HepG2 (cell line): ENCODE results near the gene NBL1. TPM values are rescaled to one million over a fixed set of nuclear protein-coding genes. Genes with fewer than 3 reads are reported as not detected.

Experiments
- ATF1 ChIP-seq: IDR thresholded peaks from 2 replicates; pipeline ENCODE4 v1.6.1; 2016; ENCODE audit warnings: mild to moderate bottlenecking, control low read depth
- ELF3 ChIP-seq: IDR thresholded peaks from 2 replicates; pipeline ENCODE4 v1.6.1; 2016; ENCODE audit warnings: missing genetic modification reagents, missing compliant biosample characterization
- FOXP1 ChIP-seq, 2 experiments: fragments of 450-650 bp in 1 of 2; IDR thresholded peaks; 2 replicates each; pipeline ENCODE4 v1.6.1; 2017 to 2018; ENCODE audit warnings: antibody characterized with exemption in 1 of 2
- JUN ChIP-seq: sonication (generic); formaldehyde crosslinking; IDR thresholded peaks from 2 replicates; pipeline ENCODE4 v1.4.0; 2020; ENCODE audit warnings: mild to moderate bottlenecking, missing genetic modification reagents
- MEIS1 ChIP-seq: sonication (generic); formaldehyde crosslinking; IDR thresholded peaks from 2 replicates; pipeline ENCODE4 v1.9.0; 2021; ENCODE audit warnings: mild to moderate bottlenecking, missing genetic modification reagents, moderate library complexity, borderline replicate concordance
- MXI1 ChIP-seq: IDR thresholded peaks from 3 replicates; pipeline ENCODE4 v1.6.1; 2012; ENCODE audit warnings: low read depth, low read length, inconsistent platforms, borderline replicate concordance
- PHB2 ChIP-seq: fragments of 450-650 bp; IDR thresholded peaks from 2 replicates; pipeline ENCODE4 v1.6.1; 2018; ENCODE audit not compliant: partially characterized antibody
- PITX1 ChIP-seq: sonication (generic); formaldehyde crosslinking; IDR thresholded peaks from 2 replicates; pipeline ENCODE4 v1.5.1; 2020; ENCODE audit warnings: mild to moderate bottlenecking, missing genetic modification reagents
- POGZ ChIP-seq: sonication (generic); formaldehyde crosslinking; IDR thresholded peaks from 2 replicates; pipeline ENCODE4 v1.4.0; 2020; ENCODE audit warnings: mild to moderate bottlenecking, missing genetic modification reagents
- RXRB ChIP-seq: IDR thresholded peaks from 2 replicates; pipeline ENCODE4 v1.6.1; 2016; ENCODE audit warnings: borderline replicate concordance, missing genetic modification reagents, missing compliant biosample characterization
- SMARCC2 ChIP-seq: fragments of 450-650 bp; IDR thresholded peaks from 2 replicates; pipeline ENCODE4 v1.6.1; 2017; ENCODE audit warnings: antibody characterized with exemption, mild to moderate bottlenecking
- SMARCE1 ChIP-seq: fragments of 450-650 bp; IDR thresholded peaks from 2 replicates; pipeline ENCODE4 v1.6.1; 2017; ENCODE audit warnings: borderline replicate concordance
- ZNF101 ChIP-seq: sonication (generic); formaldehyde crosslinking; IDR thresholded peaks from 2 replicates; pipeline ENCODE4 v1.4.0; 2020; ENCODE audit warnings: mild to moderate bottlenecking, low read depth, missing genetic modification reagents, borderline replicate concordance
- ZNF792 ChIP-seq: IDR thresholded peaks from 2 replicates; pipeline ENCODE4 v1.6.1; 2016
- polyA plus RNA-seq, 8 experiments: library from polyadenylated mRNA; depleted of rRNA in 3 of 8; stranded (reverse) in 7 of 8; unstranded in 1 of 8; fragments of >200 nt; fragmentation: Illumina TruSeq in 4 of 8; extraction: Trizol in 4 of 8; gene quantifications; 2 replicates each; pipeline versions ENCODE4 v1.2.1 to v1.2.3, GENCODE V29; 2011 to 2016; ENCODE audit warnings: low read depth in 4 of 8, missing spikeins in 1 of 8, mixed read lengths in 1 of 8; ENCODE audit not compliant: insufficient read depth in 1 of 8
- total RNA-seq, 5 experiments: library from RNA; depleted of rRNA; stranded (reverse); fragments of >200 nt; fragmentation: Illumina TruSeq; extraction: Trizol; gene quantifications; 2 replicates each; pipeline ENCODE4 v1.2.3, GENCODE V29; 2016; ENCODE audit warnings: low read depth in 1 of 5
- TF ChIP-seq, protein P1 (sequence below), 2 experiments: fragments of 450-650 bp in 1 of 2; sonication (generic) in 1 of 2; formaldehyde crosslinking; IDR thresholded peaks; 2 replicates each; pipeline versions ENCODE4 v1.5.0 to v1.8.0; 2020 to 2022; ENCODE audit warnings: mild to moderate bottlenecking in 1 of 2, missing genetic modification reagents in 1 of 2
- TF ChIP-seq, protein P2 (sequence below): sonication (generic); formaldehyde crosslinking; IDR thresholded peaks from 2 replicates; pipeline ENCODE4 v1.4.0; 2020; ENCODE audit warnings: missing genetic modification reagents, borderline replicate concordance
- TF ChIP-seq, protein P3 (sequence below): sonication (generic); formaldehyde crosslinking; IDR thresholded peaks from 2 replicates; pipeline ENCODE4 v1.8.1; 2023; ENCODE audit warnings: mild to moderate bottlenecking, moderate library complexity, missing genetic modification reagents
- TF ChIP-seq, protein P4 (sequence below): sonication (generic); formaldehyde crosslinking; IDR thresholded peaks from 2 replicates; pipeline ENCODE4 v1.5.0; 2020; ENCODE audit warnings: missing genetic modification reagents
- TF ChIP-seq, protein P5 (sequence below): sonication (generic); formaldehyde crosslinking; IDR thresholded peaks from 2 replicates; pipeline ENCODE4 v1.4.0; 2020; ENCODE audit warnings: missing genetic modification reagents
- TF ChIP-seq, protein P6 (sequence below): sonication (generic); formaldehyde crosslinking; IDR thresholded peaks from 2 replicates; pipeline ENCODE4 v1.4.0; 2020; ENCODE audit warnings: missing genetic modification reagents

The NBL1 gene
- total and polyA plus RNA-seq, 2 of the 13 experiments (the other 11 are each of a cell fraction or from before 2014, with no cell fraction given) = 2.7 to 13.8 TPM

DNA sequence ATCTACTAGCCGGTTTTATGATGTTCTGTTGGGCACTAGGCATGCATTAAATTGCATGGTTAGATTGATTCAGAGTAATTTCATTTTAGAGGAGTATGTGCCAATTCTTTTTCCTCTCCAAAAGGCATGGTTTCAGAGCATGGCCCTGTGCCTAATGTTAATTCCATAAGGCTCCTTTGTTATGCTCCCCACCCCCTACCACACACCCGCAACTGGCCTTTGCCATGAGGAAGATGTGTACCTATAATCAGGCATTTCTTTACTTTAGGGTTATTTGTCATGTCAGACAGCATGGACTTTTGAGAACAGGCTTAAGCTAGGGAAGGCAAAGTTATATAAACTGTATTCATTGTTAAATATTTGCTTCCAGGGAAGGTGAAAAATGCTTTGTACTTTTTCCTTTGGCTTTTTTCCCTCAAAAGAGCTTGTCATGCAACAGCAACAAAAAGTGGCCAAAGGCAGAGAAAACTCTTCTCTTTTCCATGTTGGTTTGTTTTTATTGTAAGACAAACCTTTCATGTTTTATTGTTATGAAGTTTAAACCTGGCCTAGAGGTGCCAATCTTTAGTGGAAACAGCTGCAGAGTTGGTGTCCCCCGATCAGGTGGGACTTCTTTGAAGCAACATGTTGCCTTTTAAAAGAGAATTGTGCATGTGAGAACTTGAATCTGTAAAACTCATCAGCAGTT, 24.3 kb upstream of the NBL1 start (continued):
- no peak; the same call in 1 of the 2 replicates for TF ChIP-seq ATF1 (CRISPR knock-in tag)
- peak; percentile 63; the same call in 1 of the 2 replicates for TF ChIP-seq FOXP1 (IDR thresholded peaks at IDR 0.05)
- peak; percentile 95 for TF ChIP-seq FOXP1 (CRISPR knock-in tag; IDR thresholded peaks at IDR 0.05)
- TF ChIP-seq, protein P1, sequence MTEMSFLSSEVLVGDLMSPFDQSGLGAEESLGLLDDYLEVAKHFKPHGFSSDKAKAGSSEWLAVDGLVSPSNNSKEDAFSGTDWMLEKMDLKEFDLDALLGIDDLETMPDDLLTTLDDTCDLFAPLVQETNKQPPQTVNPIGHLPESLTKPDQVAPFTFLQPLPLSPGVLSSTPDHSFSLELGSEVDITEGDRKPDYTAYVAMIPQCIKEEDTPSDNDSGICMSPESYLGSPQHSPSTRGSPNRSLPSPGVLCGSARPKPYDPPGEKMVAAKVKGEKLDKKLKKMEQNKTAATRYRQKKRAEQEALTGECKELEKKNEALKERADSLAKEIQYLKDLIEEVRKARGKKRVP (CRISPR knock-in tag; IDR thresholded peaks at IDR 0.05) = peak in 1 of 2 experiments; percentile 15; a peak in 1 of 4 replicates
- TF ChIP-seq SMARCE1 = no peak
- peak; percentile 92 for TF ChIP-seq ELF3 (CRISPR knock-in tag)
- TF ChIP-seq JUN (CRISPR knock-in tag) = peak; percentile 35; the same call in 1 of the 2 replicates
- peak; percentile 78; the same call in 1 of the 3 replicates for TF ChIP-seq MXI1
- peak; percentile 84 for TF ChIP-seq RXRB (CRISPR knock-in tag)
- TF ChIP-seq, protein P2, sequence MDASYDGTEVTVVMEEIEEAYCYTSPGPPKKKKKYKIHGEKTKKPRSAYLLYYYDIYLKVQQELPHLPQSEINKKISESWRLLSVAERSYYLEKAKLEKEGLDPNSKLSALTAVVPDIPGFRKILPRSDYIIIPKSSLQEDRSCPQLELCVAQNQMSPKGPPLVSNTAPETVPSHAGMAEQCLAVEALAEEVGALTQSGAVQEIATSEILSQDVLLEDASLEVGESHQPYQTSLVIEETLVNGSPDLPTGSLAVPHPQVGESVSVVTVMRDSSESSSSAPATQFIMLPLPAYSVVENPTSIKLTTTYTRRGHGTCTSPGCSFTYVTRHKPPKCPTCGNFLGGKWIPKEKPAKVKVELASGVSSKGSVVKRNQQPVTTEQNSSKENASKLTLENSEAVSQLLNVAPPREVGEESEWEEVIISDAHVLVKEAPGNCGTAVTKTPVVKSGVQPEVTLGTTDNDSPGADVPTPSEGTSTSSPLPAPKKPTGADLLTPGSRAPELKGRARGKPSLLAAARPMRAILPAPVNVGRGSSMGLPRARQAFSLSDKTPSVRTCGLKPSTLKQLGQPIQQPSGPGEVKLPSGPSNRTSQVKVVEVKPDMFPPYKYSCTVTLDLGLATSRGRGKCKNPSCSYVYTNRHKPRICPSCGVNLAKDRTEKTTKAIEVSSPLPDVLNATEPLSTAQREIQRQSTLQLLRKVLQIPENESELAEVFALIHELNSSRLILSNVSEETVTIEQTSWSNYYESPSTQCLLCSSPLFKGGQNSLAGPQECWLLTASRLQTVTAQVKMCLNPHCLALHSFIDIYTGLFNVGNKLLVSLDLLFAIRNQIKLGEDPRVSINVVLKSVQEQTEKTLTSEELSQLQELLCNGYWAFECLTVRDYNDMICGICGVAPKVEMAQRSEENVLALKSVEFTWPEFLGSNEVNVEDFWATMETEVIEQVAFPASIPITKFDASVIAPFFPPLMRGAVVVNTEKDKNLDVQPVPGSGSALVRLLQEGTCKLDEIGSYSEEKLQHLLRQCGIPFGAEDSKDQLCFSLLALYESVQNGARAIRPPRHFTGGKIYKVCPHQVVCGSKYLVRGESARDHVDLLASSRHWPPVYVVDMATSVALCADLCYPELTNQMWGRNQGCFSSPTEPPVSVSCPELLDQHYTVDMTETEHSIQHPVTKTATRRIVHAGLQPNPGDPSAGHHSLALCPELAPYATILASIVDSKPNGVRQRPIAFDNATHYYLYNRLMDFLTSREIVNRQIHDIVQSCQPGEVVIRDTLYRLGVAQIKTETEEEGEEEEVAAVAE = 0 out of 2 replicates have a peak, but pooled peaks have one; percentile 42
- peak; percentile 99 for TF ChIP-seq MEIS1 (CRISPR knock-in tag)
- TF ChIP-seq ZNF792 (CRISPR knock-in tag) = peak; percentile 66; the same call in 1 of the 2 replicates
- TF ChIP-seq ZNF101 (CRISPR knock-in tag) = no peak
- TF ChIP-seq, protein P3, sequence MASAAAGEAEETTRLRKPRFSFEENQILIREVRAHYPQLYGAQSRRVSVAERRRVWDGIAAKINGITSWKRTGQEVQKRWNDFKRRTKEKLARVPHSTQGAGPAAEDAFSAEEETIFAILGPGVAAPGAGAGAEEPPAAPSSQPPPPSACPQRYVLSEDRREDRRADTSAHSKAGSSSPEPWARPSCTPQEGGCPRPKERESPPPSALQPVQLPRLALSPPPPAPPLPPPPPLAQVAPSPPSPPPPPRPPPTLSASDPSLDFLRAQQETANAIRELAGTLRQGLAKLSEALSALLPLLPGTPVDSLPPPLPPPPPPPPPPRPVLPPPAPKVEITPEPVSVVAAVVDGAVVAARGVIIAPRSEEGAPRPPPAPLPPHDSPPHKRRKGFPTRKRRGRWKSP (CRISPR knock-in tag) = no peak
- no peak for TF ChIP-seq SMARCC2
- TF ChIP-seq PHB2 = no peak
- TF ChIP-seq, protein P4, sequence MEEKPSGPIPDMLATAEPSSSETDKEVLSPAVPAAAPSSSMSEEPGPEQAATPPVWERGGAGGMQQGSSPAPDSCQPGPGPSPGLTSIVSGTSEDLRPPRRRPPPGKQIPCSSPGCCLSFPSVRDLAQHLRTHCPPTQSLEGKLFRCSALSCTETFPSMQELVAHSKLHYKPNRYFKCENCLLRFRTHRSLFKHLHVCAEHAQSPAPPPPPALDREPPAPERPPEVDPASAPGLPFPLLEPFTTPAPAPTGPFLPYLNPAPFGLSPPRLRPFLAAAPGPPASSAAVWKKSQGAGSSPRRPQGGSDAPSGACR = 0 out of 2 replicates have a peak, but pooled peaks have one; percentile 49
- TF ChIP-seq, protein P5, sequence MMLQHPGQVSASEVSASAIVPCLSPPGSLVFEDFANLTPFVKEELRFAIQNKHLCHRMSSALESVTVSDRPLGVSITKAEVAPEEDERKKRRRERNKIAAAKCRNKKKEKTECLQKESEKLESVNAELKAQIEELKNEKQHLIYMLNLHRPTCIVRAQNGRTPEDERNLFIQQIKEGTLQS (CRISPR knock-in tag) = no peak; the same call in none of the 2 replicates
- 0 out of 2 replicates have a peak, but pooled peaks have one; percentile 30 for TF ChIP-seq POGZ
- peak; percentile 98 for TF ChIP-seq PITX1 (CRISPR knock-in tag)
- TF ChIP-seq, protein P6, sequence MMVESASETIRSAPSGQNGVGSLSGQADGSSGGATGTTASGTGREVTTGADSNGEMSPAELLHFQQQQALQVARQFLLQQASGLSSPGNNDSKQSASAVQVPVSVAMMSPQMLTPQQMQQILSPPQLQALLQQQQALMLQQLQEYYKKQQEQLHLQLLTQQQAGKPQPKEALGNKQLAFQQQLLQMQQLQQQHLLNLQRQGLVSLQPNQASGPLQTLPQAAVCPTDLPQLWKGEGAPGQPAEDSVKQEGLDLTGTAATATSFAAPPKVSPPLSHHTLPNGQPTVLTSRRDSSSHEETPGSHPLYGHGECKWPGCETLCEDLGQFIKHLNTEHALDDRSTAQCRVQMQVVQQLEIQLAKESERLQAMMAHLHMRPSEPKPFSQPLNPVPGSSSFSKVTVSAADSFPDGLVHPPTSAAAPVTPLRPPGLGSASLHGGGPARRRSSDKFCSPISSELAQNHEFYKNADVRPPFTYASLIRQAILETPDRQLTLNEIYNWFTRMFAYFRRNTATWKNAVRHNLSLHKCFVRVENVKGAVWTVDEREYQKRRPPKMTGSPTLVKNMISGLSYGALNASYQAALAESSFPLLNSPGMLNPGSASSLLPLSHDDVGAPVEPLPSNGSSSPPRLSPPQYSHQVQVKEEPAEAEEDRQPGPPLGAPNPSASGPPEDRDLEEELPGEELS (CRISPR knock-in tag) = peak; percentile 92
